Measurements from ENCODE around the gene PARD6G. TPM values are rescaled to one million over a fixed set of nuclear protein-coding genes. Genes with fewer than 3 reads are reported as not detected.

The PARD6G gene
- total and polyA plus RNA-seq, 8 donors: 0.42 to 2.2 (median 1.2) TPM

GRCh38 chr18:80200932-80201672 lies 46.2 kb downstream of the PARD6G start:
- no peak overlapping the region for H3K27ac ChIP-seq
- no peaks in the 10 kb centered on the region for H3K36me3 ChIP-seq
- FAIRE-seq: no peak
- intact Hi-C loops (cut with DNase I): no loop called here
- no peaks in the 10 kb centered on the region for H3K27me3 ChIP-seq
- 72 to 75% methylated on average over 17 of the region's 17 CpGs for WGBS, 2 donors
- no peaks in the 10 kb centered on the region for H3K9me3 ChIP-seq
- ATAC-seq: no peak
- TF ChIP-seq CTCF (IDR thresholded peaks at IDR 0.05): no peak
- no peaks in the 10 kb centered on the region for H3K4me1 ChIP-seq
- H3K4me3 ChIP-seq: no peak overlapping the region
- DNase-seq: no peak

- no peak for TF ChIP-seq CTCF (IDR thresholded peaks at IDR 0.05)
- intact Hi-C loops (cut with DNase I): no loop called here
- Histone ChIP-seq H3K27ac (no peak overlapping the region), H3K36me3 (no peaks in the 10 kb centered on the region), H3K27me3 (no peaks in the 10 kb centered on the region), H3K9me3 (no peaks in the 10 kb centered on the region), H3K4me3 (no peak overlapping the region), H3K4me1 (no peaks in the 10 kb centered on the region)
- WGBS, 2 donors: 80% methylated on average over 17 of the region's 17 CpGs
- DNase-seq (no peak), ATAC-seq (no peak), FAIRE-seq (no peak)
These were observed 47.0 kb downstream of the PARD6G start for GRCh38 chr18:80200171-80200931.

GRCh38 chr18:80198994-80199748 lies 48.1 kb downstream of the PARD6G start:
- FAIRE-seq: no peak
- intact Hi-C loops (cut with DNase I): no loop called here
- Histone ChIP-seq H3K36me3 (no peaks in the 10 kb centered on the region), H3K27ac (no peak overlapping the region), H3K27me3 (no peaks in the 10 kb centered on the region), H3K4me1 (no peaks in the 10 kb centered on the region), H3K9me3 (no peaks in the 10 kb centered on the region), H3K4me3 (no peak overlapping the region)
- no peak for DNase-seq
- no peak for TF ChIP-seq CTCF (IDR thresholded peaks at IDR 0.05)
- ATAC-seq: no peak
- 88 to 93% methylated on average over 15 of the region's 15 CpGs for WGBS, 2 donors

GRCh38 chr18:80198391-80198790 lies 48.9 kb downstream of the PARD6G start:
- no peak for DNase-seq
- Histone ChIP-seq H3K4me1 (no peaks in the 10 kb centered on the region), H3K9me3 (no peaks in the 10 kb centered on the region), H3K36me3 (no peaks in the 10 kb centered on the region), H3K27ac (no peak overlapping the region), H3K4me3 (no peak overlapping the region), H3K27me3 (no peaks in the 10 kb centered on the region)
- ATAC-seq: no peak
- no peak for TF ChIP-seq CTCF (IDR thresholded peaks at IDR 0.05)
- WGBS, 2 donors: 74 to 83% methylated on average over 1 of the region's 1 CpG
- no peak for FAIRE-seq
- intact Hi-C loops (cut with DNase I): no loop called here

All from pancreas (tissue), 10 donors.